DND-41 (cell line): ENCODE measurements around the gene SCLY.

Experiments
- CTCF ChIP-seq: IDR thresholded peaks from 2 replicates; pipeline ENCODE4 v1.5.1; 2012; ENCODE audit warnings: borderline replicate concordance, low read length, moderate library complexity, mild to moderate bottlenecking; ENCODE audit not compliant: poor library complexity, severe bottlenecking; ENCODE audit errors: extremely low read depth
- EZH2 ChIP-seq: IDR thresholded peaks from 3 replicates; pipeline ENCODE4 v1.6.1; 2012; ENCODE audit warnings: borderline replicate concordance, low read depth, mild to moderate bottlenecking, moderate library complexity, low read length, inconsistent platforms; ENCODE audit not compliant: severe bottlenecking

- TF ChIP-seq CTCF (no peak), EZH2 (no peak)
Observed at GRCh38 chr2:238075397-238075796, 14.6 kb downstream of the SCLY start.
